Activated CD8-positive, alpha-beta memory T cell treated with anti-CD3 and anti-CD28 coated beads for 24 hours (primary cell): Measurements from ENCODE around the gene WDR48.

Experiments
- DNase-seq: peaks from one replicate; pipeline ENCODE4 v3.0.0-alpha.2; 2020

The WDR48 gene

GRCh38 chr3:39065197-39065596 is 13.4 kb downstream of the WDR48 start:
- no peak for DNase-seq

GRCh38 chr3:39067286-39067685 is 15.5 kb downstream of the WDR48 start:
- DNase-seq = no peak

GRCh38 chr3:39068556-39068955 is 16.7 kb downstream of the WDR48 start:
- no peak for DNase-seq

- DNase-seq = no peak
Observed at GRCh38 chr3:39075910-39076309, 24.1 kb downstream of the WDR48 start.

- DNase-seq = no peak
Observed at GRCh38 chr3:39079530-39079929, 27.7 kb downstream of the WDR48 start.

- no peak for DNase-seq
Observed at GRCh38 chr3:39080026-39080425, 28.2 kb downstream of the WDR48 start.

- DNase-seq = no peak
Observed at GRCh38 chr3:39082666-39083313, 31.0 kb downstream of the WDR48 start.

- DNase-seq = no peak
Observed at GRCh38 chr3:39086144-39086543, 34.3 kb downstream of the WDR48 start.

- DNase-seq = no peak
Observed at GRCh38 chr3:39088456-39088855, 36.6 kb downstream of the WDR48 start.

GRCh38 chr3:39088889-39089288 is 37.1 kb downstream of the WDR48 start:
- no peak for DNase-seq

GRCh38 chr3:39090922-39091321 is 39.1 kb downstream of the WDR48 start:
- DNase-seq = no peak

- DNase-seq = no peak
Observed at GRCh38 chr3:39094851-39095677, 43.2 kb downstream of the WDR48 start.

GRCh38 chr3:39095778-39096177 is 44.0 kb downstream of the WDR48 start:
- no peak for DNase-seq

GRCh38 chr3:39096775-39097174 is 45.0 kb downstream of the WDR48 start:
- DNase-seq = no peak

GRCh38 chr3:39097716-39098472 is 46.1 kb downstream of the WDR48 start:
- no peak for DNase-seq

- no peak for DNase-seq
Observed at GRCh38 chr3:39098473-39099000, 46.7 kb downstream of the WDR48 start.

GRCh38 chr3:39099242-39099641 is 47.4 kb downstream of the WDR48 start:
- DNase-seq = no peak

GRCh38 chr3:39099738-39100499 is 48.1 kb downstream of the WDR48 start:
- DNase-seq = no peak

- DNase-seq = no peak
Observed at GRCh38 chr3:39100500-39100886, 48.7 kb downstream of the WDR48 start.

GRCh38 chr3:39101022-39101689 is 49.3 kb downstream of the WDR48 start:
- DNase-seq = peak; percentile 71

- no peak for DNase-seq
Observed at GRCh38 chr3:39102504-39103323, 50.9 kb downstream of the WDR48 start.
